ENCODE data around the gene NSD2.

DNA sequence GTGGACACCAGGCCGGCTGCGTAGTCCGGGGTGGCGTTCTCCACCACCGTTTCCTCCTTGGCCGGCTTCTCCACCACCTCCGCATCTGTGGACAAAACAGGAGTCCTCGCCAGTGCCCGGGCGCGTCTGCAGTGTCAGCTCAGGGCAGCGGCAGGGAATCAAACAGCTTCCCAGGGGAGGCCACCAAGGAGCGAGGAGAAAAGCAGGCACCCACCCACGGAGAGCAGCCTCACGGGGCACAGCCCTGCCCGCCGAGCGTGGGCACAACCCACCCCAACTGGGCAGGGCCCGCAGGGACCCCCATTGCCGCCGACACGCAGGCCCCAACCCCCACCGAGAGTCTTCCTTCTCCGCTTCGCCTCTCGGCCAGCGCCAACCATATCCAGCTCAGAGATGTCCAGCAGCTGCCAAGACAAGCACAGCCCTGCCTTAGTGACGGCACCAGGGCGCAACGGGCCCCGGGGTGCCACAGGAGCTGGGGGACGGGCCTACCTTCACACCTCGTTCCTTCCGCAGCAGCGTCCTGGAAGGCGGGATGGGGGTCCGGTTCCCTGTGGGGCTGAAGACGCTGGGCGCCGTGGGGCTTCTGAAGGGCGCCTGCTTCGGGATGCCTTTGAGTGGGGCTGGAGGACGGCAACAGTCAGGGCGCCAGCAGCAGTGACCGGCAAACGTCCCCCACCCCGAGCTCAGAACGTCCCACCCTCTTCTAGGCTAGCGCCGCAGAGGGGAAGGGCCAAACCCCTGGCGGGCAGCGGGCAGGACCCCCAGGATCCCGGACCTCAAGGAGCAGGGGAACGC is 114.8 kb downstream of the NSD2 start:
- TF ChIP-seq, protein P1, sequence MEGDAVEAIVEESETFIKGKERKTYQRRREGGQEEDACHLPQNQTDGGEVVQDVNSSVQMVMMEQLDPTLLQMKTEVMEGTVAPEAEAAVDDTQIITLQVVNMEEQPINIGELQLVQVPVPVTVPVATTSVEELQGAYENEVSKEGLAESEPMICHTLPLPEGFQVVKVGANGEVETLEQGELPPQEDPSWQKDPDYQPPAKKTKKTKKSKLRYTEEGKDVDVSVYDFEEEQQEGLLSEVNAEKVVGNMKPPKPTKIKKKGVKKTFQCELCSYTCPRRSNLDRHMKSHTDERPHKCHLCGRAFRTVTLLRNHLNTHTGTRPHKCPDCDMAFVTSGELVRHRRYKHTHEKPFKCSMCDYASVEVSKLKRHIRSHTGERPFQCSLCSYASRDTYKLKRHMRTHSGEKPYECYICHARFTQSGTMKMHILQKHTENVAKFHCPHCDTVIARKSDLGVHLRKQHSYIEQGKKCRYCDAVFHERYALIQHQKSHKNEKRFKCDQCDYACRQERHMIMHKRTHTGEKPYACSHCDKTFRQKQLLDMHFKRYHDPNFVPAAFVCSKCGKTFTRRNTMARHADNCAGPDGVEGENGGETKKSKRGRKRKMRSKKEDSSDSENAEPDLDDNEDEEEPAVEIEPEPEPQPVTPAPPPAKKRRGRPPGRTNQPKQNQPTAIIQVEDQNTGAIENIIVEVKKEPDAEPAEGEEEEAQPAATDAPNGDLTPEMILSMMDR (IDR thresholded peaks at IDR 0.05): no peak
- TF ChIP-seq ZFX (IDR thresholded peaks at IDR 0.05; ENCODE audit: borderline replicate concordance): no peak
